ENCODE data around the gene NPTXR. TPM values are rescaled to one million over a fixed set of nuclear protein-coding genes. Genes with fewer than 3 reads are reported as not detected.
"Not testable (repeated sequence)": the region's sequence is repeated elsewhere in the genome, so short reads cannot be mapped to it uniquely, and the experiment has no call there.

NPTXR gene
- total RNA-seq, 2 experiments from 2014 or later: 5.9 to 6.8 TPM

GRCh38 chr22:38865201-38866023 lies 21.6 kb upstream of the NPTXR start:
- Mint-ChIP-seq H3K9me3 (no peaks in the 10 kb centered on the region), H3K27ac (no peak overlapping the region), H3K4me3 (no peak overlapping the region), H3K27me3 (no peaks in the 10 kb centered on the region), H3K4me1 (peaks cover 15% of the 10 kb centered on the region), H3K36me3 (no peaks in the 10 kb centered on the region)
- POLR2A ChIA-PET: no interaction called here
- ATAC-seq (ENCODE audit: low read depth): no peak
- peak; percentile 25 for DNase-seq

- H3K27me3 Mint-ChIP-seq: no peaks in the 10 kb centered on the region
- DNase-seq: peak; percentile 25
- H3K4me3 Mint-ChIP-seq: no peak overlapping the region
- H3K27ac Mint-ChIP-seq: no peak overlapping the region
- no peak for ATAC-seq (ENCODE audit: low read depth)
- H3K9me3 Mint-ChIP-seq: no peaks in the 10 kb centered on the region
- peaks cover 8% of the 10 kb centered on the region for H3K4me1 Mint-ChIP-seq
- no peaks in the 10 kb centered on the region for H3K36me3 Mint-ChIP-seq
- POLR2A ChIA-PET: no interaction called here
Measured at GRCh38 chr22:38864361-38865191, 20.7 kb upstream of the NPTXR start.

- no peaks in the 10 kb centered on the region for H3K9me3 Mint-ChIP-seq
- ATAC-seq (ENCODE audit: low read depth) (no peak), DNase-seq (peak; percentile 25)
- H3K36me3 Mint-ChIP-seq: no peaks in the 10 kb centered on the region
- peaks cover 3% of the 10 kb centered on the region for H3K4me1 Mint-ChIP-seq
- no peak overlapping the region for H3K4me3 Mint-ChIP-seq
- no peaks in the 10 kb centered on the region for H3K27me3 Mint-ChIP-seq
- no peak overlapping the region for H3K27ac Mint-ChIP-seq
- POLR2A ChIA-PET: no interaction called here
Measured at GRCh38 chr22:38863531-38864131, 19.8 kb upstream of the NPTXR start.

- Mint-ChIP-seq H3K27ac (no peak overlapping the region), H3K4me1 (peaks cover 2% of the 10 kb centered on the region), H3K36me3 (no peaks in the 10 kb centered on the region), H3K27me3 (no peaks in the 10 kb centered on the region), H3K4me3 (no peak overlapping the region), H3K9me3 (no peaks in the 10 kb centered on the region)
- ATAC-seq (ENCODE audit: low read depth) (no peak), DNase-seq (peak; percentile 29)
- POLR2A ChIA-PET: no interaction called here
Measured at GRCh38 chr22:38862375-38863329, 18.8 kb upstream of the NPTXR start.

- no peak overlapping the region for H3K27ac Mint-ChIP-seq
- peaks cover 2% of the 10 kb centered on the region for H3K4me1 Mint-ChIP-seq
- H3K27me3 Mint-ChIP-seq: no peaks in the 10 kb centered on the region
- no peaks in the 10 kb centered on the region for H3K36me3 Mint-ChIP-seq
- no peaks in the 10 kb centered on the region for H3K9me3 Mint-ChIP-seq
- no peak overlapping the region for H3K4me3 Mint-ChIP-seq
- DNase-seq: peak; percentile 17
- no peak for ATAC-seq (ENCODE audit: low read depth)
- POLR2A ChIA-PET: interaction anchor here (1.3 kb wide), 1 partner anchor 9 kb away, joined by 4 read pairs; no protein-coding TSS in a partner anchor
Measured at GRCh38 chr22:38861927-38862326, 18.1 kb upstream of the NPTXR start.

GRCh38 chr22:38861170-38861876 lies 17.5 kb upstream of the NPTXR start:
- Mint-ChIP-seq H3K36me3 (no peaks in the 10 kb centered on the region), H3K27me3 (no peaks in the 10 kb centered on the region), H3K4me3 (no peak overlapping the region), H3K9me3 (no peaks in the 10 kb centered on the region), H3K4me1 (peaks cover 2% of the 10 kb centered on the region), H3K27ac (no peak overlapping the region)
- no peak for DNase-seq
- no peak for ATAC-seq (ENCODE audit: low read depth)
- POLR2A ChIA-PET: interaction anchor here (1.3 to 1.4 kb wide), 2 partner anchors 9 to 11 kb away, joined by 3 to 4 read pairs; no protein-coding TSS in a partner anchor

GRCh38 chr22:38860283-38861169 lies 16.7 kb upstream of the NPTXR start:
- peak; percentile 28 for ATAC-seq (ENCODE audit: low read depth)
- peak overlapping the region; percentile 30 for H3K27ac Mint-ChIP-seq
- no peak overlapping the region for H3K4me3 Mint-ChIP-seq
- no peaks in the 10 kb centered on the region for H3K9me3 Mint-ChIP-seq
- H3K27me3 Mint-ChIP-seq: peaks cover 6% of the 10 kb centered on the region
- POLR2A ChIA-PET: interaction anchor here (1.3 to 1.4 kb wide), 2 partner anchors 10 kb away, joined by 3 to 4 read pairs; no protein-coding TSS in a partner anchor
- DNase-seq: no peak
- H3K4me1 Mint-ChIP-seq: peaks cover 2% of the 10 kb centered on the region
- H3K36me3 Mint-ChIP-seq: no peaks in the 10 kb centered on the region

GRCh38 chr22:38859581-38860282 lies 15.9 kb upstream of the NPTXR start:
- H3K4me1 Mint-ChIP-seq: peaks cover 2% of the 10 kb centered on the region
- no peaks in the 10 kb centered on the region for H3K36me3 Mint-ChIP-seq
- POLR2A ChIA-PET: interaction anchor here (1.4 kb wide), 1 partner anchor 9 kb away, joined by 3 read pairs; no protein-coding TSS in a partner anchor
- H3K27me3 Mint-ChIP-seq: peaks cover 9% of the 10 kb centered on the region
- peak overlapping the region; percentile 30 for H3K27ac Mint-ChIP-seq
- DNase-seq (no peak), ATAC-seq (ENCODE audit: low read depth) (peak; percentile 9)
- no peak overlapping the region for H3K4me3 Mint-ChIP-seq
- no peaks in the 10 kb centered on the region for H3K9me3 Mint-ChIP-seq

- no peak overlapping the region for H3K27ac Mint-ChIP-seq
- H3K36me3 Mint-ChIP-seq: no peaks in the 10 kb centered on the region
- no peak overlapping the region for H3K4me3 Mint-ChIP-seq
- no peak for DNase-seq
- no peak for ATAC-seq (ENCODE audit: low read depth)
- H3K4me1 Mint-ChIP-seq: no peaks in the 10 kb centered on the region
- H3K27me3 Mint-ChIP-seq: peaks cover 12% of the 10 kb centered on the region
- no peaks in the 10 kb centered on the region for H3K9me3 Mint-ChIP-seq
- POLR2A ChIA-PET: no interaction called here
Measured at GRCh38 chr22:38858492-38858891, 14.7 kb upstream of the NPTXR start.

GRCh38 chr22:38854476-38854875 lies 10.6 kb upstream of the NPTXR start:
- H3K27ac Mint-ChIP-seq; H3K4me3 Mint-ChIP-seq; DNase-seq; ATAC-seq (ENCODE audit: low read depth); POLR2A ChIA-PET; H3K4me1 Mint-ChIP-seq; H3K36me3 Mint-ChIP-seq; H3K9me3 Mint-ChIP-seq: not testable (repeated sequence)
- peaks cover 18% of the 10 kb centered on the region for H3K27me3 Mint-ChIP-seq

GRCh38 chr22:38853883-38854282 lies 10.1 kb upstream of the NPTXR start:
- H3K4me3 Mint-ChIP-seq; POLR2A ChIA-PET; H3K9me3 Mint-ChIP-seq; DNase-seq; H3K27ac Mint-ChIP-seq; ATAC-seq (ENCODE audit: low read depth); H3K36me3 Mint-ChIP-seq; H3K4me1 Mint-ChIP-seq: not testable (repeated sequence)
- H3K27me3 Mint-ChIP-seq: peaks cover 18% of the 10 kb centered on the region

Measured in activated naive CD8-positive, alpha-beta T cell treated with anti-CD3 and anti-CD28 coated beads, Interleukin-2, amount 10 ng/mL, durations not matched to agents 7 days and 5 days (primary cell).